A549 (cell line): ENCODE measurements around the gene ARHGAP18.

Source experiments
- ESRRA ChIP-seq: fragments of 150-350 bp; IDR thresholded peaks from 2 replicates; pipeline ENCODE4 v1.6.1; 2014; ENCODE audit warnings: mild to moderate bottlenecking, low read length, borderline replicate concordance
- HOXA7 ChIP-seq: fragments of 250-450 bp; sonication (Bioruptor Pico); IDR thresholded peaks from 2 replicates; pipeline ENCODE4 v1.5.0; 2020; ENCODE audit warnings: mild to moderate bottlenecking, moderate library complexity
- MAFK ChIP-seq: fragments of 450-650 bp; IDR thresholded peaks from 2 replicates; pipeline ENCODE4 v1.6.1; 2014; ENCODE audit not compliant: partially characterized antibody
- NR3C1 ChIP-seq: fragments of >200 bp; sonication (Bioruptor Twin); formaldehyde crosslinking; IDR thresholded peaks from 3 replicates; pipeline ENCODE4 v1.6.1; 2017
- POLR2A ChIP-seq: IDR thresholded peaks from 2 replicates; pipeline ENCODE4 v1.6.1; 2012; ENCODE audit warnings: mild to moderate bottlenecking, low read length
- TF ChIP-seq, protein P1 (sequence below): fragments of >200 bp; sonication (Bioruptor Twin); formaldehyde crosslinking; IDR thresholded peaks from 3 replicates; pipeline ENCODE4 v1.5.1; 2016
- TF ChIP-seq, protein P2 (sequence below): IDR thresholded peaks from 2 replicates; pipeline ENCODE4 v1.6.1; 2012

DNA sequence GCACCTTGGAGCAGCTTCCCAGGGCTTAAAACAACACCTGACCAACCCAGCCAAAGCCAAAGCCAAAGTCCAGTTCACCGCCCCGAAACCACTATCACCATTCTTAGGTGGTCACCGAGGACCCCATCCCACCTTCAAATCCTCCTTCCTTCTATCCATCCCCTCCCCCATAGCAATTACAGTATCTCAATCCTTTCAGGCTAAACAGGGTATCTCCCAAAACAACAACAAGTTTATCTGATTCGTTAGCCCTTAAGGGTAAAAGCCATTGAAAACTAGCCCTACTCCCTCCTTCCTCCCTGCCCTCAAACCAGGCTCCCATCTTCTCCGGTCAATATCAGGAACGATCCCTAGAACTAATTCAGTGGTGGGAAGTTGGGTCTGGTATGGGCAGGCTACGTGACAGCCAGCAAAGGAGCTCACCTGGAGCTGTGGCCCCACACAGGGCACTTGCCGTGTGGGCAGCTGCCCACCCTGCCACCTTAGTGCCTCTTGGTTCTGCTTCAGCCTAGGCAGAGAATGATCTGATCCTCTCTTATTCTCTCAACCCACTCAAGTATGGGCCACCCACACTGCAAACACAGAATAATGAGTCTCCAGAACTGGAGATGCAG lies 2.0 kb downstream of the ARHGAP18 start:
- TF ChIP-seq, protein P1, sequence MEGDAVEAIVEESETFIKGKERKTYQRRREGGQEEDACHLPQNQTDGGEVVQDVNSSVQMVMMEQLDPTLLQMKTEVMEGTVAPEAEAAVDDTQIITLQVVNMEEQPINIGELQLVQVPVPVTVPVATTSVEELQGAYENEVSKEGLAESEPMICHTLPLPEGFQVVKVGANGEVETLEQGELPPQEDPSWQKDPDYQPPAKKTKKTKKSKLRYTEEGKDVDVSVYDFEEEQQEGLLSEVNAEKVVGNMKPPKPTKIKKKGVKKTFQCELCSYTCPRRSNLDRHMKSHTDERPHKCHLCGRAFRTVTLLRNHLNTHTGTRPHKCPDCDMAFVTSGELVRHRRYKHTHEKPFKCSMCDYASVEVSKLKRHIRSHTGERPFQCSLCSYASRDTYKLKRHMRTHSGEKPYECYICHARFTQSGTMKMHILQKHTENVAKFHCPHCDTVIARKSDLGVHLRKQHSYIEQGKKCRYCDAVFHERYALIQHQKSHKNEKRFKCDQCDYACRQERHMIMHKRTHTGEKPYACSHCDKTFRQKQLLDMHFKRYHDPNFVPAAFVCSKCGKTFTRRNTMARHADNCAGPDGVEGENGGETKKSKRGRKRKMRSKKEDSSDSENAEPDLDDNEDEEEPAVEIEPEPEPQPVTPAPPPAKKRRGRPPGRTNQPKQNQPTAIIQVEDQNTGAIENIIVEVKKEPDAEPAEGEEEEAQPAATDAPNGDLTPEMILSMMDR: no peak
- TF ChIP-seq MAFK (no peak), HOXA7 (CRISPR knock-in tag) (no peak), POLR2A (no peak), ESRRA (no peak), NR3C1 (no peak)
- TF ChIP-seq, protein P2, sequence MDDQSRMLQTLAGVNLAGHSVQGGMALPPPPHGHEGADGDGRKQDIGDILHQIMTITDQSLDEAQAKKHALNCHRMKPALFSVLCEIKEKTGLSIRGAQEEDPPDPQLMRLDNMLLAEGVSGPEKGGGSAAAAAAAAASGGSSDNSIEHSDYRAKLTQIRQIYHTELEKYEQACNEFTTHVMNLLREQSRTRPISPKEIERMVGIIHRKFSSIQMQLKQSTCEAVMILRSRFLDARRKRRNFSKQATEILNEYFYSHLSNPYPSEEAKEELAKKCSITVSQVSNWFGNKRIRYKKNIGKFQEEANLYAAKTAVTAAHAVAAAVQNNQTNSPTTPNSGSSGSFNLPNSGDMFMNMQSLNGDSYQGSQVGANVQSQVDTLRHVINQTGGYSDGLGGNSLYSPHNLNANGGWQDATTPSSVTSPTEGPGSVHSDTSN: no peak
